Activated naive CD8-positive, alpha-beta T cell treated with anti-CD3 and anti-CD28 coated beads for 36 hours (primary cell): ENCODE measurements around the gene KIRREL1. TPM values are rescaled to one million over a fixed set of nuclear protein-coding genes. Genes with fewer than 3 reads are reported as not detected.
A peak's percentile ranks its signal among the peaks of the same experiment; 100 is the strongest.

Source experiments
- DNase-seq: peaks from one replicate; pipeline ENCODE4 v3.0.0; 2021
- H3K27ac Mint-ChIP-seq: one replicate; pipeline ENCODE4 v1.8.0; 2022; ENCODE audit warnings: mild to moderate bottlenecking, moderate library complexity, mixed read lengths
- H3K27me3 Mint-ChIP-seq: one replicate; pipeline ENCODE4 v1.8.0; 2022; ENCODE audit warnings: mild to moderate bottlenecking, mixed read lengths
- H3K36me3 Mint-ChIP-seq: one replicate; pipeline ENCODE4 v1.8.0; 2021; ENCODE audit warnings: mild to moderate bottlenecking, mixed read lengths
- H3K4me1 Mint-ChIP-seq: one replicate; pipeline ENCODE4 v1.8.0; 2021; ENCODE audit warnings: mixed read lengths
- H3K4me3 Mint-ChIP-seq: one replicate; pipeline ENCODE4 v1.8.0; 2022; ENCODE audit warnings: mild to moderate bottlenecking, moderate library complexity, mixed read lengths
- H3K9me3 Mint-ChIP-seq: one replicate; pipeline ENCODE4 v1.8.0; 2022; ENCODE audit warnings: mixed read lengths
- total RNA-seq, 2 experiments: library from RNA; stranded (reverse); gene quantifications; one replicate each; pipeline ENCODE4 v1.2.3, GENCODE V29; 2021

Gene KIRREL1
- total RNA-seq: under 1 TPM; 0.10 to 0.16 TPM

- Mint-ChIP-seq H3K4me1 (peaks cover 6% of the 10 kb centered on the region), H3K36me3 (peaks cover 1% of the 10 kb centered on the region), H3K27me3 (peaks cover 51% of the 10 kb centered on the region), H3K9me3 (no peaks in the 10 kb centered on the region), H3K27ac (no peak within 1 kb of the TSS), H3K4me3 (peak within 1 kb of the TSS; percentile 69)
- DNase-seq: peak; percentile 8
These were observed at the start of gene KIRREL1 for GRCh38 chr1:157993147-157993917. TSS of gene KIRREL1 (plus strand) at chr1:157993645. CDS start at chr1:157993677, 32 bp downstream.

GRCh38 chr1:157944663-157945280 lies 48.7 kb upstream of the KIRREL1 start:
- no peak overlapping the region for H3K27ac Mint-ChIP-seq
- H3K4me1 Mint-ChIP-seq: peaks cover 6% of the 10 kb centered on the region
- peaks cover 3% of the 10 kb centered on the region for H3K27me3 Mint-ChIP-seq
- no peak for DNase-seq
- H3K4me3 Mint-ChIP-seq: no peak overlapping the region
- no peaks in the 10 kb centered on the region for H3K9me3 Mint-ChIP-seq
- H3K36me3 Mint-ChIP-seq: no peaks in the 10 kb centered on the region

GRCh38 chr1:157948312-157949073 lies 45.0 kb upstream of the KIRREL1 start:
- Mint-ChIP-seq H3K4me1 (peaks cover 6% of the 10 kb centered on the region), H3K27me3 (peaks cover 9% of the 10 kb centered on the region), H3K9me3 (no peaks in the 10 kb centered on the region), H3K27ac (no peak overlapping the region), H3K4me3 (no peak overlapping the region), H3K36me3 (no peaks in the 10 kb centered on the region)
- DNase-seq: no peak

- no peak for DNase-seq
- Mint-ChIP-seq H3K36me3 (no peaks in the 10 kb centered on the region), H3K4me3 (no peak overlapping the region), H3K4me1 (peaks cover 6% of the 10 kb centered on the region), H3K9me3 (no peaks in the 10 kb centered on the region), H3K27me3 (peaks cover 9% of the 10 kb centered on the region), H3K27ac (no peak overlapping the region)
These were observed 44.4 kb upstream of the KIRREL1 start for GRCh38 chr1:157949074-157949354.

- Mint-ChIP-seq H3K27ac (no peak overlapping the region), H3K27me3 (peaks cover 16% of the 10 kb centered on the region), H3K4me1 (no peaks in the 10 kb centered on the region), H3K36me3 (no peaks in the 10 kb centered on the region), H3K4me3 (no peak overlapping the region), H3K9me3 (no peaks in the 10 kb centered on the region)
- no peak for DNase-seq
These were observed 42.2 kb upstream of the KIRREL1 start for GRCh38 chr1:157951230-157951629.

- Mint-ChIP-seq H3K4me3 (no peak overlapping the region), H3K36me3 (no peaks in the 10 kb centered on the region), H3K9me3 (no peaks in the 10 kb centered on the region), H3K4me1 (no peaks in the 10 kb centered on the region), H3K27me3 (peaks cover 17% of the 10 kb centered on the region), H3K27ac (no peak overlapping the region)
- no peak for DNase-seq
These were observed 40.8 kb upstream of the KIRREL1 start for GRCh38 chr1:157952601-157953000.

- peaks cover 18% of the 10 kb centered on the region for H3K27me3 Mint-ChIP-seq
- no peaks in the 10 kb centered on the region for H3K9me3 Mint-ChIP-seq
These were observed 38.2 kb upstream of the KIRREL1 start for GRCh38 chr1:157955221-157955620.

GRCh38 chr1:157955857-157956256 lies 37.6 kb upstream of the KIRREL1 start:
- H3K27ac Mint-ChIP-seq: no peak overlapping the region
- no peaks in the 10 kb centered on the region for H3K9me3 Mint-ChIP-seq

More at GRCh38 chr1:157955221-157955620, 38.2 kb upstream of the KIRREL1 start:
- Mint-ChIP-seq H3K4me3 (no peak overlapping the region), H3K27ac (no peak overlapping the region), H3K4me1 (no peaks in the 10 kb centered on the region), H3K36me3 (no peaks in the 10 kb centered on the region)
- DNase-seq: no peak

GRCh38 chr1:157956732-157957131 lies 36.7 kb upstream of the KIRREL1 start:
- Mint-ChIP-seq H3K27ac (no peak overlapping the region), H3K4me1 (no peaks in the 10 kb centered on the region), H3K9me3 (no peaks in the 10 kb centered on the region), H3K36me3 (no peaks in the 10 kb centered on the region), H3K4me3 (no peak overlapping the region), H3K27me3 (peaks cover 13% of the 10 kb centered on the region)
- no peak for DNase-seq

More at GRCh38 chr1:157955857-157956256, 37.6 kb upstream of the KIRREL1 start:
- DNase-seq: no peak
- Mint-ChIP-seq H3K36me3 (no peaks in the 10 kb centered on the region), H3K4me1 (no peaks in the 10 kb centered on the region), H3K4me3 (no peak overlapping the region), H3K27me3 (peaks cover 18% of the 10 kb centered on the region)

GRCh38 chr1:157958263-157958662 lies 35.2 kb upstream of the KIRREL1 start:
- Mint-ChIP-seq H3K36me3 (no peaks in the 10 kb centered on the region), H3K4me1 (peaks cover 2% of the 10 kb centered on the region), H3K27ac (no peak overlapping the region), H3K27me3 (peaks cover 23% of the 10 kb centered on the region), H3K4me3 (no peak overlapping the region), H3K9me3 (no peaks in the 10 kb centered on the region)
- DNase-seq: no peak

- no peak overlapping the region for H3K27ac Mint-ChIP-seq
- no peaks in the 10 kb centered on the region for H3K36me3 Mint-ChIP-seq
- peaks cover 29% of the 10 kb centered on the region for H3K27me3 Mint-ChIP-seq
- no peaks in the 10 kb centered on the region for H3K9me3 Mint-ChIP-seq
- no peak for DNase-seq
- peaks cover 2% of the 10 kb centered on the region for H3K4me1 Mint-ChIP-seq
- H3K4me3 Mint-ChIP-seq: no peak overlapping the region
These were observed 33.7 kb upstream of the KIRREL1 start for GRCh38 chr1:157959750-157960149.

- no peaks in the 10 kb centered on the region for H3K36me3 Mint-ChIP-seq
- H3K4me3 Mint-ChIP-seq: no peak overlapping the region
- H3K27ac Mint-ChIP-seq: no peak overlapping the region
- H3K4me1 Mint-ChIP-seq: peaks cover 2% of the 10 kb centered on the region
- no peaks in the 10 kb centered on the region for H3K9me3 Mint-ChIP-seq
- H3K27me3 Mint-ChIP-seq: peaks cover 26% of the 10 kb centered on the region
- no peak for DNase-seq
These were observed 32.7 kb upstream of the KIRREL1 start for GRCh38 chr1:157960773-157961172.

- DNase-seq: no peak
- Mint-ChIP-seq H3K27ac (no peak overlapping the region), H3K4me3 (no peak overlapping the region), H3K36me3 (no peaks in the 10 kb centered on the region), H3K4me1 (peaks cover 2% of the 10 kb centered on the region), H3K27me3 (peaks cover 20% of the 10 kb centered on the region), H3K9me3 (no peaks in the 10 kb centered on the region)
These were observed 31.4 kb upstream of the KIRREL1 start for GRCh38 chr1:157961805-157962762.

- H3K36me3 Mint-ChIP-seq: no peaks in the 10 kb centered on the region
- H3K4me1 Mint-ChIP-seq: peaks cover 2% of the 10 kb centered on the region
- no peak overlapping the region for H3K27ac Mint-ChIP-seq
- no peaks in the 10 kb centered on the region for H3K9me3 Mint-ChIP-seq
- H3K27me3 Mint-ChIP-seq: peaks cover 19% of the 10 kb centered on the region
- H3K4me3 Mint-ChIP-seq: no peak overlapping the region
- DNase-seq: peak; percentile 49
These were observed 29.7 kb upstream of the KIRREL1 start for GRCh38 chr1:157963713-157964112.
